Nephron (organoid): Measurements from ENCODE around the gene PRSS38.
A peak's percentile ranks its signal among the peaks of the same experiment; 100 is the strongest.

ENCODE experiments used
- H3K27ac Mint-ChIP-seq, 3 experiments: 2 replicates each; pipeline ENCODE4 v1.8.0; 2020; ENCODE audit warnings: mixed read lengths in 3 of 3, mild to moderate bottlenecking in 2 of 3, moderate library complexity in 1 of 3
- H3K27me3 Mint-ChIP-seq: 2 replicates; pipeline ENCODE4 v1.8.0; 2021; ENCODE audit warnings: low read depth, mild to moderate bottlenecking, moderate library complexity, mixed read lengths
- H3K36me3 Mint-ChIP-seq: 2 replicates; pipeline ENCODE4 v1.8.0; 2020; ENCODE audit warnings: low read depth, mixed read lengths
- H3K4me1 Mint-ChIP-seq: 2 replicates; pipeline ENCODE4 v1.8.0; 2020; ENCODE audit warnings: mixed read lengths
- H3K4me3 Mint-ChIP-seq, 3 experiments: 2 replicates each; pipeline ENCODE4 v1.8.0; 2020; ENCODE audit warnings: mild to moderate bottlenecking in 3 of 3, mixed read lengths in 3 of 3, moderate library complexity in 2 of 3
- H3K9me3 Mint-ChIP-seq: 2 replicates; pipeline ENCODE4 v1.8.0; 2020; ENCODE audit warnings: mixed read lengths
- CTCF ChIP-seq, 3 experiments: fragments of 200-600 bp; sonication (generic); IDR thresholded peaks; one replicate each; pipeline ENCODE4 v1.5.0; 2021; ENCODE audit warnings: antibody characterized with exemption in 3 of 3; ENCODE audit not compliant: unreplicated experiment in 3 of 3

The PRSS38 gene

DNA sequence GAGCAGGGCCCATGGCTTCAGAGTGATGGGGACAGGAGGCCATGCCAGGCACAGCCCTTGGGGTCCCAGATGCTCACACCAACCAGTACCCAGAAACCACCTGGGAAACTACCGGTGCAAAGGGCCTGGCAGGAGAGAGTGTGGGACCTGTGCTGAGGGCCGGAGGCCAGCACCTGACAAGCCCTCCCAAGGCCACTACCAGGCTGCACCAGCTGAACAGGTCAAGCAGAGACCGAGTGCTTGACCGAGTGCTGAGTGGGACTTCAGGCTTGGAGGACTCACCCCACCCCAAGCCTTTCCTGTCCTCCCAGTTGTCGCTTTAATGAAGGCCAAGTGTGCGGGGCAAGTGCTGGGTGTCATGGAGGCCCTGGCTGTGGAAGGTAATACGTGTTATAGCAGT is 43.7 kb upstream of the PRSS38 start:
- peaks cover 34% of the 10 kb centered on the region for H3K36me3 Mint-ChIP-seq
- no peak for TF ChIP-seq CTCF (IDR thresholded peaks at IDR 0.05; ENCODE audit: unreplicated experiment in 3 of 3)
- H3K27me3 Mint-ChIP-seq: no peaks in the 10 kb centered on the region
- no peaks in the 10 kb centered on the region for H3K9me3 Mint-ChIP-seq
- H3K27ac Mint-ChIP-seq: no peak overlapping the region
- peaks cover 32% of the 10 kb centered on the region for H3K4me1 Mint-ChIP-seq
- no peak overlapping the region for H3K4me3 Mint-ChIP-seq

GRCh38 chr1:227773558-227773957 is 41.9 kb upstream of the PRSS38 start:
- no peaks in the 10 kb centered on the region for H3K27me3 Mint-ChIP-seq
- no peaks in the 10 kb centered on the region for H3K9me3 Mint-ChIP-seq

DNA sequence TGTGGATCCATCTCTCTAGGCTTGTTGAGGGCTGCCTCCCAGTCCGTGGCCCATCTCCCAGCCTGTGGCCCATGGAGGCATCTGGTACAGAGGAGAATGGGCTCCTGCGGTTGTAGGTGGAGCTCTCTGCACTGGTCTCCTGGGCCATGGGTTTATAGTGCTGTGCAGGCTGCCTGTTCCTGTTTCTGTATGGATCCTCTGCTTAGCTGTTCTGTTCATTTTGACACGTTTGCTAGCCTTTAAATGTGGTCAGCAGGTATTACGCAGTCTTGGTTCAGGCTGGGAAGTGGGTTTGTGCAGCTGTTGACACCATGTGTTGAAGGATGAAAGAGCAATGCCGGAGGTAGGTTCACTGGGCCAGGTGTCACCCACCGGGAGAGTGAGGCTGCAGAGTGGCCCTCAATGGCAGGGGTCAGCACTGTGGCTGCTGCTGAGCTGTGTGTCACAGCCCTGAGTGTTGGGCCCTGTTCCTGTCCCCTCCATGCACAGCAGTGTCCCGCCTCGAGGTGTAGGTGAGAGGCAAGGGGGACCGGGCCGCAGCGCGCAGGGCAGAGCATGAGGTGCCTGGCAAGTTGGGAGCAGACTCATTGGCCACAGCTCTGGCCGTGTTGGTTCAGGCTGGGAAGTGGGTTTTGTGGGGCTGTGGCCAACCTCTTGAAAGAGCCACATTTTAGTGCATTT is 41.3 kb upstream of the PRSS38 start:
- Mint-ChIP-seq H3K36me3 (peaks cover 11% of the 10 kb centered on the region), H3K4me1 (peaks cover 38% of the 10 kb centered on the region), H3K27ac (peak overlapping the region; percentile 88 to 94 (median 88)), H3K9me3 (no peaks in the 10 kb centered on the region), H3K27me3 (no peaks in the 10 kb centered on the region), H3K4me3 (no peak overlapping the region)
- no peak for TF ChIP-seq CTCF (IDR thresholded peaks at IDR 0.05; ENCODE audit: unreplicated experiment in 3 of 3)

More at GRCh38 chr1:227773558-227773957, 41.9 kb upstream of the PRSS38 start:
- Mint-ChIP-seq H3K4me1 (peaks cover 38% of the 10 kb centered on the region), H3K27ac (no peak overlapping the region), H3K36me3 (peaks cover 16% of the 10 kb centered on the region), H3K4me3 (no peak overlapping the region)
- TF ChIP-seq CTCF (IDR thresholded peaks at IDR 0.05; ENCODE audit: unreplicated experiment in 3 of 3): no peak

DNA sequence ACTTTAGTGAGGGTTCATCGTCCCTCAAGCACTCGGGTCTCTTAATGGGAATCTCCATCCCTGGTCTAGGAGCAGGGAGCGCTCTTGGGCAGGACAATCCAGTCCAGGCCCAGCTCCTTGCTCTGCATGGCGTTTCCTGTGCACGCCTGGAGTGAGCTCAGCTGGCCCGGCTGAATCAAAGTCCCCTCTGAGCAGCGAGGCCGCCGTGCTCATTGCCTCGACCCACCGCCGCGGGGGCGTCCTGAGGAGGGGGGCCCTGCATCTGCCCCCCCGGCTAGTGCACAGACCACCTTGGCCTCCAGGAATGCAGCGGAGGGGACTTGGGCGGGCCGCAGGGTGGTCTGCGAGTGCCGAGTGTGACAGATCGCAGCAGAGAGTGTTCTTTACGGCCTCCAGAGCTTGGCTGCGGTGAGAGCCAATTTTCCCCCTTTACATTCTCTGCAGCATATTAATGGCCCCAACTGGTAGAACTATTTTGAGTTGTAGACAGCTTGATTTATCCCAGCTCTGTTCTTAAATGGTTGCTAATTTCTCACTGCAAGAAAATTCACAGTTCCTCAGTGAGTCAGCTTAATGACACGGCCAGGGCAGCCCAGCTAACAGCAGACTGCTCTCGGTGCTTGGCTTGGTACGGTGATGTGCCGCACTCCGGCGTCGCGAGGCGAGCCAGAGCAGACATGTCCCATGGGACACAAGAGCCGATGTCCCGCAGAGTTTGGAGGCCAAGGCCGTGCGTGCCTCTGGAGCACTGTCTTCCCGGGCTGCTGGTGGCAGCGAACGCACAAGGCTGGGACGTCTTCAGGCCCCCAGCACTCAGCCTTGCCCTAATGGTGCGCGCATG is 40.4 kb upstream of the PRSS38 start:
- Mint-ChIP-seq H3K27ac (peak overlapping the region; percentile 88 to 94 (median 88)), H3K4me3 (peak overlapping the region; percentile 17 to 50 (median 40)), H3K36me3 (peaks cover 14% of the 10 kb centered on the region), H3K9me3 (no peaks in the 10 kb centered on the region), H3K27me3 (no peaks in the 10 kb centered on the region), H3K4me1 (peaks cover 38% of the 10 kb centered on the region)
- no peak for TF ChIP-seq CTCF (IDR thresholded peaks at IDR 0.05; ENCODE audit: unreplicated experiment in 3 of 3)

- peaks cover 38% of the 10 kb centered on the region for H3K4me1 Mint-ChIP-seq
- peaks cover 9% of the 10 kb centered on the region for H3K36me3 Mint-ChIP-seq
- H3K27ac Mint-ChIP-seq: peak overlapping the region; percentile 66 to 92 (median 81)
- no peaks in the 10 kb centered on the region for H3K27me3 Mint-ChIP-seq
- H3K9me3 Mint-ChIP-seq: no peaks in the 10 kb centered on the region
- H3K4me3 Mint-ChIP-seq: no peak overlapping the region
- no peak for TF ChIP-seq CTCF (IDR thresholded peaks at IDR 0.05; ENCODE audit: unreplicated experiment in 3 of 3)
These were observed 39.6 kb upstream of the PRSS38 start for GRCh38 chr1:227775841-227776240.
